HG03354 (cell line): ENCODE data around the gene ZBTB43.

ENCODE experiments used
- ATAC-seq: cut with Tn5 transposase; IDR thresholded peaks from one replicate; pipeline ENCODE4 v1.9.1; 2021; ENCODE audit warnings: mild to moderate bottlenecking; ENCODE audit not compliant: unreplicated experiment, poor library complexity, severe bottlenecking

The ZBTB43 gene

DNA sequence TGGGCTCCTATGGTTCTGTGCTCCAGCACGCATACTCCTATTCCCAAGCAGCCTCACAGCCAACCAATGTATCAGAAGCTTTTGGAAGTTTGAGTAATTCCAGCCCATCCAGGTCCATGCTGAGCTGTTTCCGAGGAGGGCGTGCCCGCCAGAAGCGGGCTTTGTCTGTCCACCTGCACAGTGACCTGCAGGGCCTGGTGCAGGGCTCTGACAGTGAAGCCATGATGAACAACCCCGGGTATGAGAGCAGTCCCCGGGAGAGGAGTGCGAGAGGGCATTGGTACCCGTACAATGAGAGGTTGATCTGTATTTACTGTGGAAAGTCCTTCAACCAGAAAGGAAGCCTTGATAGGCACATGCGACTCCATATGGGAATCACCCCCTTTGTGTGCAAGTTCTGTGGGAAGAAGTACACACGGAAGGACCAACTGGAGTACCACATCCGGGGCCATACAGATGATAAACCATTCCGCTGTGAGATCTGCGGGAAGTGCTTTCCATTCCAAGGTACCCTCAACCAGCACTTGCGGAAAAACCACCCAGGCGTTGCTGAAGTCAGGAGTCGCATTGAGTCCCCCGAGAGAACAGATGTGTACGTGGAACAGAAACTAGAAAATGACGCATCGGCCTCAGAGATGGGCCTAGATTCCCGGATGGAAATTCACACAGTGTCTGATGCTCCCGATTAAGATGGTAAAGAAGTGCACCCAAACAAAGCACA, 75.5 kb downstream of the ZBTB43 start:
- ATAC-seq, result no peak

DNA sequence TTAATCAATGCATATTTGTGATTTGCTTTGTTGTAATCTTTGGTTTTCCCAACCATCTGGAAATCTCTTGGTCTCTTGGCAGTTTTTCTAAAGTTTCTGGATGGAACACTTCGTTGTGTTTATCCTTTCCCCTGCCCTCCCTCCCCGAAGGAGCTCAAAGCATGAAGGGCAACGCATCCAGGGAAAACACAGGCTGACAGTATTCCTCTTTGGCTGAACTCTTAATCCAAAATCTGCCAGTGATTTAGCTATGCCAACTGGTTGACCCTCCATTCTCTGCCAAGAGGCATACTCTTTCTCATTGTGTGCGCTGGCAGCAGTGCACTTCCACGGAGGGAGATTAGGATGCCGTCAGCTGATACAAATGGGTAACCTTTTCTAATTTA, 76.1 kb downstream of the ZBTB43 start:
- no peak for ATAC-seq

DNA sequence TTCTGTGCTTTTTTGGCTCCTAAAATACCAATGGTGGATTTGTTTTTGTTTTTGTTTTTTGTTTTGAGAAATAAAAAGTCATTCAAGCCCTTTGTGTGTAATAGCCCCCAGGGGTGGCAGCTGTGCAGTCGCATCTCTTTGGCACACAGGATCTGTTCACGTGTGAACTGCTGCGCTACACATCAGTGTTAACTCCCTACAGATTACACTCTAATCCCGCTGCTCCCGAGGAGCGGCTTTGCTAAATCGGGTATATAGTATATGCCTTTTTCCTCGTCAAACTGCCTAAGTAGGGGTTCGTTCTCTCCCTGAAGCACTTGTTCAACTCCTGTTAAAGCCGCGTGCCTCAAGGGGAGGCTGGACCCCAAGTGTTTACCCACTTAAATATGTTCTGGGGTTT, 77.9 kb downstream of the ZBTB43 start:
- ATAC-seq, result no peak

DNA sequence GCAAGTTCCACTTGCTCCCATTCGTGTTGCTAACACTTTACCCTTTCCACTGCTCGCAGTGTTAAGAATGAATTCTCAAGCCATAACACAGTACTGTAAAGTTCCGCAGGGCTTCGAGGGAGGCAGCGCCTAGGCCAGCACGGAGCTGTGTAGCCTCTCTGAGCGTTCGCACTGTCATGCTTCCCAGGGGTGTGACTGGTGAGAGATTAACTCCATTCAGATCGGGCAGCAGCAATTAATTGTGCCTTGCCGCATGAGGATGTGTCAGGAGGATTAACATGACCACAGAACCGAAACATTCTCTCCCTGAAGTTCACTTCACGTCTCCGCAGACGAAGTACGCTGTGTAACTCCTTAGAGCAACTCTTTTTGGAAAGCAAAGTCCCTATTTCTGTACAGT, 78.8 kb downstream of the ZBTB43 start:
- no peak for ATAC-seq

DNA sequence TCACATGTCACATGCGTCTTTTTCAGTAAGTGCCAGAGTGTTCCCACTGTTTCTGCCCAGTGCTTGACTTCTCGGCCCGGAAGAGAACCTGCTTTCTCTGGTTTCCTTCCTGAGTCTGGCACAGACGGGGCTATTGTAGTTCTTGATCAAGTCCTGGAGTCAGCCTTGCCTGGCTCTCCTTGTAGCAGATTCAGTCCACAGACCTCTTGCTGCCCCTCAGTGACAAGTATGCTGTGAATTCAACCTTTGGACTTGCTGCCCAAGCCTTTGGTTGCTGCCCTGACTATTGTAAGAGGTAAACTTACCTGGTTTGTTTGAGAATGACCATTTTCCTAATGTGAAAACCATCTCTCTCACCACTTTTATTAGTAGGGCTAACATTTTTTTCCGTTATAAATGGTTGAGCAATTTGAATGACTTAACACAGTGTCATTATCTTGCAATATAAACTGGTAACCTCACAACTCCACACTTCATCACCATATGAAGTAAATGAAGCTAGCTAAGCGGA, 80.3 kb downstream of the ZBTB43 start:
- no peak for ATAC-seq

DNA sequence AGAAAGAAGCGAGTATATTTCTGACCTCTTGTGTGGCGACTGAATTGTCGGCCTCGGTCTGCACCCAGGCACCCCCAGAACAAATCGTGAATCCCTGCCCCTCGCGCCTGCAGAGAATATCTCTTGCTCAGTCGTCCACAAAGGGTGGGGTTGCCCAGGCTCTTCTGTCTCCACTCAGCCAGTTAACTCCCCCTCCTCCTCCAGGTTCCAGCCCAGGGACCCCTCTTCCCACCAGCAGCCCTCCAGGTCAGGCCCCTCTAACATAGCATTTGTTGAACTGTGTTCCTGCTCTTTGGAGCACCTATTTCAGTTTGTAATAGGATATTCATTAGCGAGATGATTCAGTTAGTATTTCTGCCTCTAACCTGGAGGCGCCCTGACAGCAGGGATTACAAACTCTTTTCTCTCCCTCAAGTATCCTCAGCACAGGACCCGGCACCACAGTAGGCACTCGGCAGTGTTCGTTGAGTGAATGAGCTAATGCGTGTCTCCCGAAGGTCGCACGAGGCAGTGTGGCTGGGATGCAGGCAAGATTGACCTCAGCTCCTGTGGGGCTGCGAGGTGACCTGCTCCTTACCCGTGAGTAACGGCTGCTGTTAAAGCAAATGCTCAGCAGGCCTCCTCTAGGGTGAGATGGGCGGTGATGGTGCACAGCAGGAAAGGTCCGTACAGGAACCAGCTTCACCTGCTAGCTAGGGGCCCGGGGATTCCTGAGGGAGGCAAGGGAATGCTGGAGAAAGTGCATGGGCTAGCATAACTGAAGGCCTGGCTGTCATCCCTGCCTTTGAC, 81.4 kb downstream of the ZBTB43 start:
- no peak for ATAC-seq

DNA sequence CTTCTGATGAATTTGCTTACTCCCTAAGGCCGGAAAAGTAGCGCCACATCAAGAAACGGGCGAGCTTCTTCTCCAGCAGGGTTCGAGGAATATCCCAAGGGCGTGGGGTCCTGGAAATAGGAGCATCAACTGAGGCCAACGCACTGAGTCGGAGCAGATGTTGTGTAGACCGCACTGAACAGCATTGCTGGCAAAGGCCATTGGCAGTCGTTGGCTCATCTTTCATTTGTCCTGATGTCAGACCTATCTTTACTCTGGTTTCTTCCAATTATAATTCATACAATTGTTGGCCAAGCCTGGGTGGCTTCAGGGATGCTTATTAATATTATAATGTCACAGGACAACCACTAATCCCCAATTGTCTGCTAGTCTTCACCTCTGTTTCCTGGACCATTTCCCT, 82.1 kb downstream of the ZBTB43 start:
- ATAC-seq, result no peak
